Ascending aorta (tissue), 2 donors: Measurements from ENCODE around the gene PRSS12. TPM values are rescaled to one million over a fixed set of nuclear protein-coding genes. Genes with fewer than 3 reads are reported as not detected.

Experiments
- DNase-seq, 2 donors: peaks; one replicate each; pipeline ENCODE4 v3.0.0-alpha.2; 2019; ENCODE audit warnings: low spot score in 2 of 2
- H3K27ac ChIP-seq, 2 donors: fragments of 200-600 bp; sonication (generic); one replicate each; pipeline ENCODE4 v1.5.1; 2016 to 2017; ENCODE audit warnings: mild to moderate bottlenecking in 1 of 2
- H3K27me3 ChIP-seq: fragments of 200-600 bp; sonication (generic); one replicate; pipeline ENCODE4 v1.5.1; 2017
- H3K36me3 ChIP-seq, 2 donors: fragments of 200-600 bp; sonication (generic); one replicate each; pipeline ENCODE4 v1.5.1; 2016
- H3K4me1 ChIP-seq, 2 donors: fragments of 200-600 bp; sonication (generic); one replicate each; pipeline ENCODE4 v1.5.1; 2016 to 2017; ENCODE audit warnings: mild to moderate bottlenecking in 1 of 2
- H3K4me3 ChIP-seq, 2 donors: fragments of 200-600 bp; sonication (generic); one replicate each; pipeline ENCODE4 v1.5.1; 2016 to 2017; ENCODE audit warnings: mild to moderate bottlenecking in 1 of 2
- H3K9me3 ChIP-seq, 2 donors: fragments of 200-600 bp; sonication (generic); one replicate each; pipeline ENCODE4 v1.5.1; 2016
- CTCF ChIP-seq, 3 experiments: fragments of 200-600 bp in 2 of 3; fragments of 450-650 bp in 1 of 3; sonication (generic) in 2 of 3; IDR thresholded peaks; one replicate each; pipeline ENCODE4 v1.5.1; 2016 to 2019; ENCODE audit warnings: antibody characterized with exemption in 3 of 3, mild to moderate bottlenecking in 1 of 3, moderate library complexity in 1 of 3
- intact Hi-C: fragments of 100-400 bp; cut with DNase I; formaldehyde crosslinking; loops from one replicate; pipeline ENCODE4 v1.15.1; 2023
- total RNA-seq: library from RNA; depleted of rRNA; stranded (reverse); fragments of >200 nt; gene quantifications from one replicate; pipeline ENCODE4 v1.1.0, GENCODE V29; 2016

Gene PRSS12
- total RNA-seq, 1 donor from 2014 or later: not detected

- Histone ChIP-seq H3K9me3 (no peaks in the 10 kb centered on the region), H3K36me3 (no peaks in the 10 kb centered on the region), H3K27me3 (no peaks in the 10 kb centered on the region), H3K4me3 (no peak overlapping the region), H3K4me1 (no peaks in the 10 kb centered on the region), H3K27ac (no peak overlapping the region)
- intact Hi-C loops: no loop called here
- DNase-seq: no peak
- TF ChIP-seq CTCF (IDR thresholded peaks at IDR 0.05): no peak
These were observed 13.6 kb downstream of the PRSS12 start for GRCh38 chr4:118338981-118339765.

GRCh38 chr4:118338518-118338917 lies 14.3 kb downstream of the PRSS12 start:
- no peak for DNase-seq
- intact Hi-C loops: no loop called here
- no peaks in the 10 kb centered on the region for H3K4me1 ChIP-seq
- H3K27me3 ChIP-seq: no peaks in the 10 kb centered on the region
- no peaks in the 10 kb centered on the region for H3K36me3 ChIP-seq
- no peak for TF ChIP-seq CTCF (IDR thresholded peaks at IDR 0.05)
- no peak overlapping the region for H3K27ac ChIP-seq
- no peaks in the 10 kb centered on the region for H3K9me3 ChIP-seq
- no peak overlapping the region for H3K4me3 ChIP-seq

- no peaks in the 10 kb centered on the region for H3K4me1 ChIP-seq
- no peaks in the 10 kb centered on the region for H3K27me3 ChIP-seq
- intact Hi-C loops: no loop called here
- H3K4me3 ChIP-seq: no peak overlapping the region
- no peaks in the 10 kb centered on the region for H3K9me3 ChIP-seq
- no peak for TF ChIP-seq CTCF (IDR thresholded peaks at IDR 0.05)
- no peak for DNase-seq
- H3K36me3 ChIP-seq: no peaks in the 10 kb centered on the region
- H3K27ac ChIP-seq: no peak overlapping the region
These were observed 14.8 kb downstream of the PRSS12 start for GRCh38 chr4:118337954-118338353.

- Histone ChIP-seq H3K9me3 (no peaks in the 10 kb centered on the region), H3K36me3 (no peaks in the 10 kb centered on the region), H3K27ac (no peak overlapping the region), H3K27me3 (no peaks in the 10 kb centered on the region), H3K4me1 (no peaks in the 10 kb centered on the region), H3K4me3 (no peak overlapping the region)
- intact Hi-C loops: no loop called here
- DNase-seq: no peak
- no peak for TF ChIP-seq CTCF (IDR thresholded peaks at IDR 0.05)
These were observed 17.0 kb downstream of the PRSS12 start for GRCh38 chr4:118335774-118336173.

- H3K4me3 ChIP-seq: no peak overlapping the region
- DNase-seq: no peak
These were observed 17.5 kb downstream of the PRSS12 start for GRCh38 chr4:118335324-118335723.

More at GRCh38 chr4:118335324-118335723, 17.5 kb downstream of the PRSS12 start:
- intact Hi-C loops: no loop called here
- no peaks in the 10 kb centered on the region for H3K27me3 ChIP-seq
- TF ChIP-seq CTCF (IDR thresholded peaks at IDR 0.05): no peak
- no peak overlapping the region for H3K27ac ChIP-seq
- no peaks in the 10 kb centered on the region for H3K36me3 ChIP-seq
- no peaks in the 10 kb centered on the region for H3K9me3 ChIP-seq
- no peaks in the 10 kb centered on the region for H3K4me1 ChIP-seq
